ENCODE results near the gene SV2C. TPM values are rescaled to one million over a fixed set of nuclear protein-coding genes. Genes with fewer than 3 reads are reported as not detected.

The SV2C gene
- total and polyA plus RNA-seq, 4 donors: under 0.01 to 0.04 (median 0.03) TPM; not detected in 1

Small RNAs within 50 kb of the gene (small RNA-seq; reads per million reads assigned to genes)
- gene AC113404.2 (not detected), gene RNA5SP186 (not detected)

Data from liver (tissue), 5 donors.